Measurements from ENCODE around the gene PTPRD. TPM values are rescaled to one million over a fixed set of nuclear protein-coding genes. Genes with fewer than 3 reads are reported as not detected.

Gene PTPRD
- total RNA-seq, 1 donor from 2014 or later = 197 TPM

DNA sequence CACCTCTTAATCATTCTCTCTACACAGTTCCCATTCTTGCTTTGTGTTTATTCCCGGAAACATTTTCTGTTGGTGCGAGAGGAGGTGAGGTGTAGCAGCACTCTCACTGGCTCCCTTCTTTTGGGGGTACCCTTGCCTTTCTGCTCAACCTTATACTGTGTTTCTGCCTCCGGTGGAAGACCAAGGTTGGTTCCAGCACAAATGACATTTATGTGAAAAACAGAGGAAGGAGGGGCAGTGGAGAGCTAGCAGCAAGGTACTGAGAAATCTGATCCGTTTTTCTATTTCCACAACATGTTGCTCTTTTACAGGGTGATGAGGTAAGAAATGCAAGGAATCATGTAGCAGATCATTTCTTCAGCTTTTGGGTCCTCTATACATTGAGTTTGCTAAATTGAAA lies 2165.2 kb downstream of the PTPRD start:
- Mint-ChIP-seq H3K27ac (no peak overlapping the region), H3K9me3 (no peaks in the 10 kb centered on the region), H3K36me3 (peaks cover 23% of the 10 kb centered on the region), H3K27me3 (peaks cover 3% of the 10 kb centered on the region), H3K4me1 (ENCODE audit: unreplicated experiment) (peaks cover 3% of the 10 kb centered on the region), H3K4me3 (no peak overlapping the region)
- TF ChIP-seq, protein P1, sequence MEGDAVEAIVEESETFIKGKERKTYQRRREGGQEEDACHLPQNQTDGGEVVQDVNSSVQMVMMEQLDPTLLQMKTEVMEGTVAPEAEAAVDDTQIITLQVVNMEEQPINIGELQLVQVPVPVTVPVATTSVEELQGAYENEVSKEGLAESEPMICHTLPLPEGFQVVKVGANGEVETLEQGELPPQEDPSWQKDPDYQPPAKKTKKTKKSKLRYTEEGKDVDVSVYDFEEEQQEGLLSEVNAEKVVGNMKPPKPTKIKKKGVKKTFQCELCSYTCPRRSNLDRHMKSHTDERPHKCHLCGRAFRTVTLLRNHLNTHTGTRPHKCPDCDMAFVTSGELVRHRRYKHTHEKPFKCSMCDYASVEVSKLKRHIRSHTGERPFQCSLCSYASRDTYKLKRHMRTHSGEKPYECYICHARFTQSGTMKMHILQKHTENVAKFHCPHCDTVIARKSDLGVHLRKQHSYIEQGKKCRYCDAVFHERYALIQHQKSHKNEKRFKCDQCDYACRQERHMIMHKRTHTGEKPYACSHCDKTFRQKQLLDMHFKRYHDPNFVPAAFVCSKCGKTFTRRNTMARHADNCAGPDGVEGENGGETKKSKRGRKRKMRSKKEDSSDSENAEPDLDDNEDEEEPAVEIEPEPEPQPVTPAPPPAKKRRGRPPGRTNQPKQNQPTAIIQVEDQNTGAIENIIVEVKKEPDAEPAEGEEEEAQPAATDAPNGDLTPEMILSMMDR (conservative IDR thresholded peaks at IDR 0.05) = no peak
- DNase-seq (ENCODE audit: extremely low spot score, unreplicated experiment) = no peak

DNA sequence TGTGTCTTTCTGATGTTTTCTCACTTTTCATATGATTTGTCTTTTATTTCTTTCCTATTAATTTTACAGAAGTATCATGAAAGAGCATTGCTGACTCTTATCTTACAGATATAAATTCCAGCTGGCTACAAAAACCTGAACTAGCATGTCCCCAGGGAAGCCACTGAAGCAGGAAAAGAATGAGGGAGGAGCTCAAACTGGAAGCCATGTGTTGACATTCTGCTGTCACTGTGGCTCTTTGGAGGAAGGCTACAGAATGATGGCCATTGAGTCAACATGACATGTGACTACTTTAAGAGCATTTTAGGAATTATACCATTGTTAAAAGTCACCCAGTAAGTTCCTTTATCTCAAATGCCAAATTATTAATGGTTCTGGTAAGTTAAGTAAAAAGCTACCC lies 2174.9 kb downstream of the PTPRD start:
- peaks cover 16% of the 10 kb centered on the region for H3K36me3 Mint-ChIP-seq
- H3K9me3 Mint-ChIP-seq = peaks cover 5% of the 10 kb centered on the region
- H3K4me3 Mint-ChIP-seq = no peak overlapping the region
- H3K27ac Mint-ChIP-seq = no peak overlapping the region
- H3K4me1 Mint-ChIP-seq (ENCODE audit: unreplicated experiment) = peaks cover 7% of the 10 kb centered on the region
- no peak for DNase-seq (ENCODE audit: extremely low spot score, unreplicated experiment)
- H3K27me3 Mint-ChIP-seq = no peaks in the 10 kb centered on the region
- TF ChIP-seq, protein P1 (conservative IDR thresholded peaks at IDR 0.05) = no peak

DNA sequence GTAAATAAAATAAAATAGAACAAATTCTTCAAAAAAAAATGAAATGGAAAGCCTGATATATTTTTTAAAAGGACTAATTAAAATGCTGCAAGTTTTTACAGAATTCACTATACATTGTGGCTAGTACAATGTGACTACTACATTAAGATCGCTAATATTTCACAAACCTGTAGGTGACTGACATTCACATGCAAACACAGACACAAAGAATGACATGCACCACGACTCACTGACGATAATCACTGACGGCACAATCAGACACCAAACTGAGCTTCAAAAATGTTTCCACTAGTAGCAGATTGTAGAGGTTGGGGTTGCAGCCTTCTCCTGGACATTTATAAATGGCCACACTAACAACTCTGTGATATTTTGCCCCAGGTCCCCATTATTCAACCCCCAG lies 2175.5 kb downstream of the PTPRD start:
- Mint-ChIP-seq H3K4me1 (ENCODE audit: unreplicated experiment) (peaks cover 13% of the 10 kb centered on the region), H3K9me3 (peaks cover 5% of the 10 kb centered on the region), H3K27ac (no peak overlapping the region), H3K4me3 (no peak overlapping the region), H3K36me3 (peaks cover 20% of the 10 kb centered on the region), H3K27me3 (no peaks in the 10 kb centered on the region)
- DNase-seq (ENCODE audit: extremely low spot score, unreplicated experiment) = no peak
- TF ChIP-seq, protein P1 (conservative IDR thresholded peaks at IDR 0.05) = no peak

- Mint-ChIP-seq H3K9me3 (peaks cover 5% of the 10 kb centered on the region), H3K4me1 (ENCODE audit: unreplicated experiment) (peaks cover 14% of the 10 kb centered on the region), H3K27ac (no peak overlapping the region), H3K4me3 (no peak overlapping the region), H3K36me3 (peaks cover 22% of the 10 kb centered on the region), H3K27me3 (no peaks in the 10 kb centered on the region)
- TF ChIP-seq, protein P1 (conservative IDR thresholded peaks at IDR 0.05) = no peak
- no peak for DNase-seq (ENCODE audit: extremely low spot score, unreplicated experiment)
These were observed 2176.0 kb downstream of the PTPRD start for GRCh38 chr9:8436786-8437185.

GRCh38 chr9:8434621-8435020 lies 2178.2 kb downstream of the PTPRD start:
- H3K4me1 Mint-ChIP-seq (ENCODE audit: unreplicated experiment) = peaks cover 14% of the 10 kb centered on the region
- H3K4me3 Mint-ChIP-seq = no peak overlapping the region
- peaks cover 31% of the 10 kb centered on the region for H3K36me3 Mint-ChIP-seq
- TF ChIP-seq, protein P1 (conservative IDR thresholded peaks at IDR 0.05) = no peak
- H3K27ac Mint-ChIP-seq = no peak overlapping the region
- H3K9me3 Mint-ChIP-seq = peaks cover 5% of the 10 kb centered on the region
- no peak for DNase-seq (ENCODE audit: extremely low spot score, unreplicated experiment)
- no peaks in the 10 kb centered on the region for H3K27me3 Mint-ChIP-seq

- DNase-seq (ENCODE audit: extremely low spot score, unreplicated experiment) = no peak
- Mint-ChIP-seq H3K27me3 (no peaks in the 10 kb centered on the region), H3K4me1 (ENCODE audit: unreplicated experiment) (peaks cover 7% of the 10 kb centered on the region), H3K9me3 (no peaks in the 10 kb centered on the region), H3K36me3 (peaks cover 37% of the 10 kb centered on the region), H3K27ac (no peak overlapping the region), H3K4me3 (no peak overlapping the region)
- TF ChIP-seq, protein P1 (conservative IDR thresholded peaks at IDR 0.05) = no peak
These were observed 2180.6 kb downstream of the PTPRD start for GRCh38 chr9:8432224-8432623.
